NCI-H1930 (cell line): ENCODE measurements around the gene SIX6.
"Not testable (repeated sequence)": the region's sequence is repeated elsewhere in the genome, so short reads cannot be mapped to it uniquely, and the experiment has no call there.

Source experiments
- DNase-seq, 2 experiments: peaks; one replicate each; lab custom pipeline; 2025; lab: John Stamatoyannopoulos, UW

SIX6 gene

GRCh38 chr14:60508707-60509437 lies at the start of gene SIX6:
Gene SIX6 (plus strand): TSS chr14:60509146. CDS start chr14:60509399, 253 bp downstream.
- DNase-seq = no peak

GRCh38 chr14:60480248-60480647 lies 28.7 kb upstream of the SIX6 start:
- DNase-seq = not testable (repeated sequence)

- DNase-seq = no peak
Measured at GRCh38 chr14:60482743-60483142, 26.2 kb upstream of the SIX6 start.

GRCh38 chr14:60485057-60485597 lies 23.8 kb upstream of the SIX6 start:
- no peak for DNase-seq

- no peak for DNase-seq
Measured at GRCh38 chr14:60485598-60486251, 23.2 kb upstream of the SIX6 start, which contains the start of gene C14orf39. Gene C14orf39 (minus strand): TSS chr14:60486063. CDS start chr14:60485078, 985 bp downstream.

- no peak for DNase-seq
Measured at GRCh38 chr14:60487211-60487610, 21.7 kb upstream of the SIX6 start.

GRCh38 chr14:60488175-60488574 lies 20.8 kb upstream of the SIX6 start:
- no peak for DNase-seq

GRCh38 chr14:60490270-60490669 lies 18.7 kb upstream of the SIX6 start:
- DNase-seq = no peak

- no peak for DNase-seq
Measured at GRCh38 chr14:60495946-60496345, 13.0 kb upstream of the SIX6 start.

GRCh38 chr14:60502541-60502940 lies 6.4 kb upstream of the SIX6 start:
- DNase-seq = no peak

- no peak for DNase-seq
Measured at GRCh38 chr14:60505448-60505847, 3.5 kb upstream of the SIX6 start.

GRCh38 chr14:60506010-60506409 lies 2.9 kb upstream of the SIX6 start:
- DNase-seq = no peak

- DNase-seq = no peak
Measured at GRCh38 chr14:60506462-60506984, 2.4 kb upstream of the SIX6 start.

GRCh38 chr14:60506985-60507829 lies 1.7 kb upstream of the SIX6 start:
- DNase-seq = no peak

GRCh38 chr14:60508363-60508706 lies 611 bp upstream of the SIX6 start:
- DNase-seq = no peak

- no peak for DNase-seq
Measured at GRCh38 chr14:60509438-60510253, 700 bp downstream of the SIX6 start.

GRCh38 chr14:60510254-60510950 lies 1.5 kb downstream of the SIX6 start:
- no peak for DNase-seq

- DNase-seq = no peak
Measured at GRCh38 chr14:60510951-60511599, 2.1 kb downstream of the SIX6 start.

GRCh38 chr14:60512126-60512525 lies 3.2 kb downstream of the SIX6 start:
- DNase-seq = no peak

GRCh38 chr14:60512973-60513571 lies 4.1 kb downstream of the SIX6 start:
- DNase-seq = no peak
